ENCODE measurements around the gene WRAP73.

WRAP73 gene

DNA sequence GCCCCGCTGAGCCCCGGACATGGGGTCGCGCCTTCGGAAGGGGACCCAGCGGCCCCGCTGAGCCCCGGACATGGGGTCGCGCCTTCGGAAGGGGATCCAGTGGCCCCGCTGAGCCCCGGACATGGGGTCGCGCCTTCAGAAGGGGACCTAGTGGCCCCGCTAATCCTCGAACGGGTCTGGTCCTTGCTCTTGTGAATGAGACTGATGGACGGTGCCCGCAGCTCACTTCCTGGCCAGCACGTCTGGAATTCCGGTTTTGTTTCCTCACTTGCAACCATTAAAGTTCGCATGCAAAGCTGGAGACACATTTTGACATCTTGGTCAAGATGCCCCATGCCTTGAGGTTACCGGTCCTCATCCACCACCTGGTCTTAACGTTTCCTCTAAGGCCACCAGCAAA, 5.6 kb downstream of the WRAP73 start:
- no peak for DNase-seq

- no peak for DNase-seq
Observed at GRCh38 chr1:3642919-3643675, 6.8 kb downstream of the WRAP73 start.

DNA sequence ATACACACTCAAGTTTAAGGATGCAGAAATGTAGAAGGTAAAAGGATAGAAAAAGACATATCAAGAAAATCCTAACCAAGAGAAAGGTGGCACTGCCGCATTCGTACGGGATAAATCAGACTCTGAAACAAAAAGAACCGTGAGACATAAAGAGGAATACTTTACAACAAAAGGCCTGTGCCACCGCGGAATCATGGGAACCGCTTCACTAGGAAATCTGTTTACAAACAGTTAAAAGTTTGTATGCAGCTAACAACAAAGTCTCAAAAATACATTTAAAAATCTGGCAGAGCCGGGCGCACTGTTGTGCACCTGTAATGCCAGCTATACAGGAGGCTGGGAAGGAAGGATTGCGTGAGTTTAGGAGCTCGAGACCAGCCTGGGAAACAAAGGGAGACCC, 8.1 kb downstream of the WRAP73 start:
- no peak for DNase-seq

- no peak for DNase-seq
Observed at GRCh38 chr1:3641046-3641760, 8.7 kb downstream of the WRAP73 start.

DNA sequence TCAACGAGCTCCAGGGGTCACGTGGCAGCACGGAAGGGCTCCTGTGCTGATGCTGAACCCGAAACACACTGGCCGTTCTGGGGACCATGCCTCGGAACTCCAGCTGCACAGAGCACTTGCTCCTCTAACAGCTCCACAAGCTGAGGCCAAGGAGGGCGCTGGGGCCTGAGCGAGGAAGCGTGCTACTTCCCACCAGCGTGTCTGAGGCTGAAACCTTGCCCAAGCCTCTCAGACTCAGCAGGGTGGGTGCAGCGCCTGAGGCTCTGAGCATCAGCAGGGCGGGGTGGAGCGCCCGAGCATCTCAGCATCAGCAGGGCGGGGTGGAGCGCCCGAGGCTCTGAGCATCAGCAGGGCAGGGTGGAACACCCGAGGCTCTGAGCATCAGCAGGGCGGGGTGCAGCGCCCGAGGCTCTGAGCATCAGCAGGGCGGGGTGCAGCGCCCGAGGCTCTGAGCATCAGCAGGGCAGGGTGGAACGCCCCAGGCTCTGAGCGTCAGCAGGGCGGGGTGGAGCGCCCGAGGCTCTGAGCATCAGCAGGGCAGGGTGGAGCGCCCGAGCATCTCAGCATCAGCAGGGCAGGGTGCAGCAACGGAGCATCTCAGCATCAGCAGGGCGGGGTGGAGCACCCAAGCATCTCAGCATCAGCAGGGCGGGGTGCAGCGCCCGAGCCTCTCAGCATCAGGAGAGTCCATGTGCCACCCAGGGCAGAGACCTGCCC, 9.6 kb downstream of the WRAP73 start:
- DNase-seq: no peak

DNA sequence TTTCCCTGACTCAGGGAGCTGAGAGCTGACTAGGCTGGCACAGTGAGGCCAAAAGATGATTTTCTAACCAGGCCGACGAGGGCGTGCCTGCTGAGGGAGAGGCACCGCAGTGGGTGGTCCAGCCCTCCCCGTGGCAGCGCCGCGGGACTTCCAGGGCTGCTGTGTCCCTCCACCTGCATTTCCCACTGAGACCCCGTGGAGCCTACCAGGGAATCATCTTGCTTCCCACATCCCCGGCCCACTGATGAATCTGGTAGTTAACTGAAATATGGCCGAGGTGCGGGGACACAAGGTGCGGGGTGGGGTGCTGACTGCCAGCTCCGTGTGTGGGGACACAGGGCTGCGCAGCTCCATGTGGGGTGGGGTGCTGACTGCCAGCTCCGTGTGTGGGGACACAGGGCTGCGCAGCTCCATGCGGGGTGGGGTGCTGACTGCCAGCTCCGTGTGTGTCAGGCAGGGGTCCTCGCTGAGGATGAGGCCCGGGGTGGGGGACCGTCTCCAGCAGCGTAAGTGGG, 10.4 kb downstream of the WRAP73 start:
- DNase-seq: no peak

DNA sequence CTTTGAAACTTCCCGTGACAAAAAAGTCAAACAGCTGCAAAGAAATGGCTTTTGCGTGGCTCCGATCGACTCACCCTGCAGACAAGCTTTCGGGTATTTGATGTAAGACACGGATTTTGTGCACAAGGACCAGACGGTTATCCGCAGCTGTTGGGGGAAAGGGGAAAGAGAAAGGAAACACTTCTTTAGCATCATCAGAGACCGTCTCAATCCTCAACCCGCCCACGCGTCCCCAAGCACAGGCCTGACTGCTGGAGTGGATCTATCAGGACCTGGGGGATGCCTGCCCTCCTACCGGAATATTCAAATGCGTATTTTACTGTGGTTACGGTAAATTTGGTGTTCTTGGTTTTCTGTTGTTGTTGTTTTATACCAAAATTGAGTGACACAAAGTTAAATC, 11.2 kb downstream of the WRAP73 start:
- DNase-seq: no peak

- no peak for DNase-seq
Observed at GRCh38 chr1:3638027-3638426, 11.9 kb downstream of the WRAP73 start.

DNA sequence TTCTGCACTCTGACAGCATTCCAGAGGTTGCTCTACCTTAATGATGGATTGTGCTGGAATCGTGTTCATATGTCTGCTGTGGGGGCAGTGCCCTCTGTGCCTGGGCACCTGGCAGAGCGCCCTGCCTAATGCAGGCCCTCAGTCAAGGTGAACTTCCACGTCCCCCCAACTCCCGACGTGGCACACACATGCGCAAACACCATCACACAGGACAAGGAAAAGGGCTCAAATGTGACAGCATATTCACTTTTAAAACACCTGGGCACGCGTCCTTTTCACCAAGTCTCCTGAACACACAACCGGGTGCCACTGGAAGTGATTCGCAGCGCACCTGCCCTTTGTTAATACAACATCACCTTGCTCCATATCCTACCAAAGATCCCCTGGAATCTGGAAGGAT, 13.4 kb downstream of the WRAP73 start:
- DNase-seq: no peak

- no peak for DNase-seq
Observed at GRCh38 chr1:3636080-3636479, 13.8 kb downstream of the WRAP73 start.

GRCh38 chr1:3634059-3634800, 15.7 kb downstream of the WRAP73 start:
- no peak for DNase-seq

GRCh38 chr1:3633344-3634058, 16.4 kb downstream of the WRAP73 start:
- DNase-seq: no peak

GRCh38 chr1:3632716-3633343, 17.1 kb downstream of the WRAP73 start:
- no peak for DNase-seq

DNA sequence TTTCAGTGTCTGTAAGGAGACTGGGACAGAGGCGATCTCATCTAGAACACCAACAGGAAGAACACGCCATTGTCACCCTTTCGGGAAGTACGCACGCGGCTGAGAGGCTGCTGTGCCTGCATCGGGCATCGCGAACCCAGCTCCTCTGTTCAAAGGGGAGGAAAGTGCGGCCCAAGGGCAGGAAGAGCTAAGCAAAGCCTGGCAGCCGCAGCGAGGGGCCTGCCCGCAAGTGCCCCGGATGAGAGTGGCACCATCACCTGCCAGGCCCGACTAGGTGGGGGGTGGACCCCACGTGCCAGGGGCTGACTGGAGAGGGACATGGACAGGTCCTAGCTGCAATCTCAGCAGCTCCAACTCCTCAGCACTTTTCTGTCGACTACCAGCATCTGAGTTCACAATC, 17.6 kb downstream of the WRAP73 start:
- DNase-seq: no peak

DNA sequence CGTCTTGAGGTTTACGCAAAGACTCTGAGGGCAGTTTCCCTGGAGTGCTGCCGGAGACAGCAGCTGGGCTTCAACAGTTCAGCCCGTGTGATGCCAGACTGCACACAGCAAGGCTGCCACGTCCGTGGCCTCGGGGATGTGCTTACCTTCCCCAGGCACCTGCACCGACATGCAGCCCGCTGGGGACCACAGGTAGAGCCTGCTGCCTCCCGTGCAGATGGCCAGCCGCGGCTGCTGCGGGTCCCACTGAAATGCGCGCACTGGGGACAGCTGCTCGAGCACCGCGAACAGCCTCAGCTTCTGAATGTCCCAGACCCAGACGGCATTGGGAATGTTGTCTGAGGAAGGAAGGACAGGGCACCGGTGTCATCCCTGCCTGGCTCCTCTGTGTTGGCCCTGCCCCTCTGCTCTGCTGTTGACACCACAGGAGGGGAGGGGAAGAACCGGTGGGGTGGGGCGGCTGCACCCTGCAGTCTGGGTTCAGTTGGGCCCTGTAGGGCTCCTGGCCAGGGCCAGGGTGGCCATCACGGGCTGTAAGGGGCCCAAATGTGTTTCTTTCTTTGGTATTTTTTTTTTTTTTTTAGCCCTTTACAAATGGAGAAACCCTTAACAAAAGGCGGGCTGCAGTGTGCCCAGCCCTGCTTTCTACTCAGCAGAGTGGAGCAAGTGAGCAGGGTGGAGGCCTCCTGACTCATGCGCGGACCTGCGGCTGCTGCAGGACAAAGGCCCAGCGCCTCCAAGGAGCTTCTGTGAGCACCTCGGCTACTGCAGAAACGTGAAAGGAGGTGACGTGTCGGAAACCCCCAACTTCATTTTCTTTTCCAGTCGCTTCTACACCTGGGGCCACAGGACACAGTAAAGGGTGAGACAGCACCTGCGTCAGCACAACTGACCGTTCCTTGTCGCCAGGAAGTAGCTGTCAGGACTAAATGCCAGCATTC, 18.3 kb downstream of the WRAP73 start:
- DNase-seq: no peak

- DNase-seq: no peak
Observed at GRCh38 chr1:3630914-3631313, 19.0 kb downstream of the WRAP73 start.

DNA sequence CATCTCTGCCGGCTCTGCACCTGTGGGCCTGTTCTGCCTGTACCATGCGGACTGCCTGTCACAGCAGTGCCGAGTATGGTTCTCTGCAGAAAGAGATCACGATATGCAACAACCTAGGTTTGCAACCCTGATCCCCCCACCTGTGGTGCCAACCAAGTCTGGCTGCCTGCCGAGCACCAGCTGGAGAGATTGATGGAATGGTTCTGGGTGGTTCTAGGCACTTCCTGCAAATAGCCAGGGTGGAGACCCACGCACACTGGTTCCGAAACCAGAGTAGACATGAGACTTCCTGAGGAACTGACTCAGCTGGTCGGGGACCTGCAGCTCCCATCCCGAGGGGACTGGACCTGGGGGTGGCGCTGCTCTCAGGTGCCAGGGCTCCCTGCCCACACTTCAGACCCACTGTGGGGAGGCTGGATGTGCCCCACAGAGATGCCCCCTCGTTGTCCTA, 19.7 kb downstream of the WRAP73 start:
- DNase-seq: no peak

- DNase-seq: no peak
Observed at GRCh38 chr1:3629561-3630160, 20.2 kb downstream of the WRAP73 start.

DNA sequence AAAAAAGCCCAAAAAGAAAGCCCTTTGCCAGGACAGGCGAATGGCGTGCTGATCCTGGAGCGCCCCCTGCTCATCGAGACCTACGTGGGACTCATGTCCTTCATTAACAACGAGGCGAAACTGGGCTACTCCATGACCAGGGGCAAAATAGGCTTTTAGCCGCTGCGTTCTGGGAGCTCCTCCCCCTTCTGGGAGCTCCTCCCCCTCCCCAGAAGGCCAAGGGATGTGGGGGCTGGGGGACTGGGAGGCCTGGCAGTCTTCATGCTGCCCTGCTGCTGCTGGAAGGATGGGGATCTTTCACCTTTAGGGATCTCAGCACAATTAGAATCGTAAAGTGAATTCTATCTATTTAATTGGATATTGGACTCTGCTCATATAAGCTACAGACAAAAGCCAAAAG, 21.5 kb downstream of the WRAP73 start:
- no peak for DNase-seq
